Smooth muscle cell (in vitro differentiated cells): ENCODE data around the gene POLD2. TPM values are rescaled to one million over a fixed set of nuclear protein-coding genes. Genes with fewer than 3 reads are reported as not detected.

Source experiments
- DNase-seq: peaks from one replicate; lab custom pipeline; 2025; ENCODE audit not compliant: unreplicated experiment; lab: John Stamatoyannopoulos, UW
- H2AFZ ChIP-seq: fragments of 200-600 bp; sonication (generic); 2 replicates; pipeline ENCODE4 v1.6.0; 2016; ENCODE audit warnings: antibody characterized with exemption, low read depth, mild to moderate bottlenecking
- H3F3A ChIP-seq: fragments of 200-600 bp; sonication (generic); 2 replicates; pipeline ENCODE4 v1.6.0; 2017; ENCODE audit warnings: antibody characterized with exemption, low read depth
- H3K27ac ChIP-seq: fragments of 200-600 bp; sonication (generic); 2 replicates; pipeline ENCODE4 v1.5.1; 2016; ENCODE audit warnings: low read depth, mild to moderate bottlenecking
- H3K27me3 ChIP-seq: fragments of 200-600 bp; sonication (generic); 2 replicates; pipeline ENCODE4 v1.6.1; 2016; ENCODE audit warnings: low read depth, mild to moderate bottlenecking
- H3K36me3 ChIP-seq: fragments of 200-600 bp; sonication (generic); 2 replicates; pipeline ENCODE4 v1.5.1; 2016; ENCODE audit warnings: low read depth
- H3K4me1 ChIP-seq: fragments of 200-600 bp; sonication (generic); 2 replicates; pipeline ENCODE4 v1.5.1; 2016; ENCODE audit warnings: low read depth
- H3K4me2 ChIP-seq: fragments of 200-600 bp; sonication (generic); 2 replicates; pipeline ENCODE4 v1.6.0; 2016; ENCODE audit warnings: mild to moderate bottlenecking
- H3K4me3 ChIP-seq: fragments of 200-600 bp; sonication (generic); 2 replicates; pipeline ENCODE4 v1.5.1; 2016; ENCODE audit warnings: mild to moderate bottlenecking
- H3K79me2 ChIP-seq: fragments of 200-600 bp; sonication (generic); 2 replicates; pipeline ENCODE4 v1.6.0; 2016; ENCODE audit warnings: low read depth, mild to moderate bottlenecking
- H3K9ac ChIP-seq: fragments of 200-600 bp; sonication (generic); 2 replicates; pipeline ENCODE4 v1.6.0; 2016; ENCODE audit warnings: low read depth
- H3K9me3 ChIP-seq: fragments of 200-600 bp; sonication (generic); replicated peaks from 2 replicates; pipeline ENCODE4 v1.5.1; 2016; ENCODE audit warnings: low read depth
- H4K20me1 ChIP-seq: fragments of 200-600 bp; sonication (generic); 2 replicates; pipeline ENCODE4 v1.6.0; 2016; ENCODE audit warnings: low read depth
- CTCF ChIP-seq: fragments of 200-600 bp; sonication (generic); IDR thresholded peaks from 2 replicates; pipeline ENCODE4 v1.5.1; 2017; ENCODE audit warnings: borderline replicate concordance, mild to moderate bottlenecking, antibody characterized with exemption; ENCODE audit not compliant: insufficient read depth, poor library complexity, severe bottlenecking
- WGBS: methylation state at CpG from one replicate; pipeline ENCODE4 v1.1.7; 2016; ENCODE audit warnings: low lambda C conversion rate; 5-methylcytosine and 5-hydroxymethylcytosine counted together
- polyA plus RNA-seq: library from polyadenylated mRNA; unstranded; fragments of >200 nt; fragmentation: Nextera tagmentation; extraction: Ambion mirVana; gene quantifications from 2 replicates; pipeline ENCODE4 v1.2.1, GENCODE V29; 2016
- total RNA-seq: library from RNA; depleted of rRNA; stranded (reverse); fragments of >200 nt; gene quantifications from 2 replicates; pipeline ENCODE4 v1.2.3, GENCODE V29; 2014

The POLD2 gene
- total and polyA plus RNA-seq, 2 experiments from 2014 or later, result 45.5 to 151 TPM

- peak overlapping the region; percentile 82 for H2AFZ ChIP-seq
Measured at GRCh38 chr7:44145479-44145968, 22.2 kb upstream of the POLD2 start.

GRCh38 chr7:44144968-44145478 lies 21.7 kb upstream of the POLD2 start:
- DNase-seq, result no peak
- no peak overlapping the region for H3K27ac ChIP-seq
- no peaks in the 10 kb centered on the region for H3K36me3 ChIP-seq
- peaks cover 9% of the 10 kb centered on the region for H3K4me1 ChIP-seq
- H3K79me2 ChIP-seq, result no peaks in the 10 kb centered on the region
- H3K4me2 ChIP-seq, result peak overlapping the region; percentile 93
- peaks cover 7% of the 10 kb centered on the region for H3K27me3 ChIP-seq
- H3K9ac ChIP-seq, result no peak overlapping the region
- peak overlapping the region; percentile 50 for H3K4me3 ChIP-seq
- no peak for TF ChIP-seq CTCF
- H2AFZ ChIP-seq, result no peak overlapping the region
- no peaks in the 10 kb centered on the region for H3K9me3 ChIP-seq
- H4K20me1 ChIP-seq, result no peaks in the 10 kb centered on the region
- WGBS, result 82% methylated on average over 31 of the region's 31 CpGs
- H3F3A ChIP-seq, result no peaks in the 10 kb centered on the region

More at GRCh38 chr7:44145479-44145968, 22.2 kb upstream of the POLD2 start:
- Histone ChIP-seq H3K27ac (no peak overlapping the region), H3K36me3 (no peaks in the 10 kb centered on the region), H3K4me1 (peaks cover 9% of the 10 kb centered on the region), H3K79me2 (no peaks in the 10 kb centered on the region), H3K9me3 (no peaks in the 10 kb centered on the region), H3K27me3 (peaks cover 7% of the 10 kb centered on the region), H4K20me1 (no peaks in the 10 kb centered on the region), H3K4me3 (peak overlapping the region; percentile 50), H3K9ac (no peak overlapping the region), H3F3A (no peaks in the 10 kb centered on the region), H3K4me2 (peak overlapping the region; percentile 93)
- DNase-seq, result no peak
- 23% methylated on average over 47 of the region's 53 CpGs for WGBS
- no peak for TF ChIP-seq CTCF

- H3K4me2 ChIP-seq, result no peak overlapping the region
- H3K27ac ChIP-seq, result no peak overlapping the region
- no peak overlapping the region for H3K9ac ChIP-seq
- no peaks in the 10 kb centered on the region for H3K9me3 ChIP-seq
- peaks cover 9% of the 10 kb centered on the region for H3K4me1 ChIP-seq
- H3F3A ChIP-seq, result no peaks in the 10 kb centered on the region
- H3K27me3 ChIP-seq, result peaks cover 7% of the 10 kb centered on the region
- H4K20me1 ChIP-seq, result no peaks in the 10 kb centered on the region
- H3K79me2 ChIP-seq, result no peaks in the 10 kb centered on the region
- WGBS, result 75% methylated on average over 6 of the region's 6 CpGs
- no peak overlapping the region for H3K4me3 ChIP-seq
- no peak for DNase-seq
- H3K36me3 ChIP-seq, result no peaks in the 10 kb centered on the region
- TF ChIP-seq CTCF, result no peak
- H2AFZ ChIP-seq, result no peak overlapping the region
Measured at GRCh38 chr7:44144426-44144967, 21.1 kb upstream of the POLD2 start.
